T-helper 9 cell (primary cell): ENCODE measurements around the gene PTTG1.

Experiments
- DNase-seq: peaks from one replicate; pipeline ENCODE4 v3.0.0-alpha.2; 2020
- total RNA-seq, 2 donors: gene quantifications; one replicate each; lab custom pipeline; 2026; lab: John Stamatoyannopoulos, UW

The PTTG1 gene
- total RNA-seq, result 5.5 to 14.2 reads per million in 2 donors

DNA sequence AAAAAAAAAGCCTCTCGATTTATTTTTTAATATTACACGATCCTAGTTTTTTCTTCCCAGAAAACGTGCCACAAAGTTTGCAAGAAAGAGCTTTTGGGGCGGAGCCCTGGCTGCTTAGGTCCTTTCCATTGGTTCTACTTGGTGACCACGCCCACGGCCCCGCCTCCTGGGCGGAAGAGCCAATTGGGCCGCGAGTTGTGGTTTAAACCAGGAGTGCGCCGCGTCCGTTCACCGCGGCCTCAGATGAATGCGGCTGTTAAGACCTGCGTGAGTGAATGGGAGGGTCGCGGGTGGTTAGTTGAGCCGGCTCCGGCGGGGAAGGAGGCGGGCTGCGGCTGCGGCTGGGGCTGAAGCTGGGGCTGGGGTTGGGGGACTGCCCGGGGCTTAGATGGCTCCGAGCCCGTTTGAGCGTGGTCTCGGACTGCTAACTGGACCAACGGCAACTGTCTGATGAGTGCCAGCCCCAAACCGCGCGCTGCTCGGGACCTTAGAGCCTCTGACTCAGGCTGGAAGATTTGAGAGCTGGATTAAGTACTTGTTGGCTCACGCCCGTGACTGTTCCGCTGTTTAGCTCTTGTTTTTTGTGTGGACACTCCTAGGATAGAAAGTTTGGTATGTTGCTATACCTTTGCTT is at the start of gene PTTG1:
PTTG1 (plus strand) TSS at position 231 of the 634 bp plus-strand sequence. CDS start 458 bp downstream, outside the sequence.
- DNase-seq, result peak; percentile 86

DNA sequence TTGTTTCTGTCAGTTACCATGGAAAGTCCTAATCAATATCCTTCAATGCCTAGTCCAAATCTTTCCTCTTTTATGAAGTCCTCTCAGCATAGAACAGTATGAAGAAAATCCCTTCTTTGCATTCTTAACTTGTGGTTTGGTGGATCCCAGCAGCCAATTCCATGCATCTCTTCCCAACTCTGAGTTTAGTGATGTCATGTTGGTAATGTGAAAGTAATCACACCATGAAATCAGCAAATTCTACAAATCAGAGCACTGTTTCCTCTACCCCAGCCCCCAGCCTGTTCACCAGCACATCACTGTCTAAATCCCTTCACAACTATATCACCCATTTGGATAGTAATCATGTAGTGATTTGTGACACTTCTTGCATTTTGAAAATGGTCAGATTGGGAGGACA is 46.5 kb upstream of the PTTG1 start:
- DNase-seq, result no peak

DNA sequence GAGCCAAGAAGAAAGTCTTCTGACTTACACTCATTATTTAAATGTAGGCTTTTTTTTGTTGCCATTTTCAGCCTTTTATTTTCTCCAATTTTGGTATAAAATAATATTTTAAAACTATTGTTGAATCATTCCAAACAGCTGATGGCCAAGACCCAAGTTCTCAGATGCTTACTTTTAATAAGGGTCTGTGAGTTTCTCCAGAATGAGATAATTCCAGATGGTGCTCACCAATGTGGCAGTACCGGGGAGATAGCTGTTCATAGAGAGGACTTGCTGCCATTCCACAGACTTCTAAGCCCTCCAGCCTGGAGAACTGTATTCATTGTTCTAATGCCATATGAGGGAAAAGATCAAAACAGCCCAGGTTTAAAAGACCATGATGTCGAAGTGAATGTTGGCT is 46.0 kb upstream of the PTTG1 start:
- no peak for DNase-seq

DNA sequence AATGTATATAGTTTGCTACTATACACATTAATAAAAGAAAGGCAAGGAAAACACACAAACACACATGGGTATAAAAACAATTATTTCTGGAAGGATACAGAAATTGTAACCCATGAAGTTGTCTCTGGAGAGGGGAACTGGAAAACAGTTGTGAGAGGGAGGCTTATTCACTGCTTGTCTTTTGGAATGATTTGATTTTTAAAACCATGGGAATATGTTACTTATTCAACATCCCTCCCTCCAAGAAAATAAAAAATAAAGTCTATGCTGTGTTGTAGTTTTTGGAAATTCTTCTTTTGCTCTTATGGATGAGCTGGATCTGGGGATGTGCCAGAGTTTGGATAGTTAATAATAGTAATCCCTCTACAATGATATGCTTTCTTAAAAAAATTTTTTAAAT is 45.2 kb upstream of the PTTG1 start:
- no peak for DNase-seq

DNA sequence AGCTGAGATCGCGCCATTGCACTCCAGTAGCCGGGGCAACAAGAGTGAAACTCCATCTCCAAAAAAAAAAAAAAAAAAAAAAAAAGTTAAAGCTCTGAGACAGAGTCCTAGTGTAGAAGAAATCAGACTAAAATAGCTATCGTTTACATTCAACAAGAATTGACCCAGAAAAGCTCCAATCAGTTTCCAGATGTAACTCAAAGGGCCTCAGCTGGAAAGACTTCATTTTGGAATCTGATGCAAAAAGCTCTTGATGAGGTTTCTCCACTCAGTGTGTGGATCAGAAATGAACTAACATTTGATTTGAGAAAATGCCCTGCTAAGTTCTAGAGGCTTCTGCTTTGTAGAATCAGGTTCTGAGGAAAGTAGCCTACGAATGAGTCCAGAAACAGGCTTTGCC is 44.0 kb upstream of the PTTG1 start:
- no peak for DNase-seq

DNA sequence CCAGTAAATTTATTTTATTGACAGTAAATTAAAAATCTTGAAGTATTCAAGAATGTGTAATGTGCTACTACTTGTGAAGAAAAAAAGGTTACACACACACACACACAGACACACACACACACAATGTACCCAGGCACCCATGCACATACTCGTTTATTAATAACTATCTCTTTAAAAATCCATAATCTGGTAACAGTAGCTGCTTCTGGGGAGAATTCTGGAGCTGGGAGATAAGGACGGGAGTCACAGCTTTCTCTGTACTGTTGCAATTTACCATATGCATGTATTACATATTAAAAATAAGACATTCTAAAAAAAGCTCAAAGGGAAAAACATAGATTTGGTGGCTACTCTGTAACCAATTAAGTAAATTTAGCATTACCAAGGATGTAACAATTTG is 43.3 kb upstream of the PTTG1 start:
- no peak for DNase-seq

DNA sequence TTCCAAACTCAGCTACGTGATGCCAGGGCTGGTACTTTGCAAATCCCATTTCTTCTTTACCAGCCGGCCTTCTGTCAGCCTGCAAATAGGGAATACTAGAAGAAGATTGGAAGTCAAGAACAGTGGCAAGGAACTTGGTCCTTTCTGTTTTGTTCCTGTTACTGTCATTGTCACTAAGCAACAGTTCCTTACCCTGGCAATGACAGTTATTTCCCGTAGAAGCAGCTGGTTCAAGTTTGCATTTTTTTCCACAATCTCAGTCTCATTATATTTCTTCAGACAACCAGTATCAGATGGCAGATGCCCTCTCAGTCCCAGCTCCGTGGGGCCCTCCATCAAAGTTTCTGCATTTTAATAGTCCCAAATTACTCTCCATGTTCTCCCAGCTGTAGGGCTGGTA is 42.1 kb upstream of the PTTG1 start:
- no peak for DNase-seq

DNA sequence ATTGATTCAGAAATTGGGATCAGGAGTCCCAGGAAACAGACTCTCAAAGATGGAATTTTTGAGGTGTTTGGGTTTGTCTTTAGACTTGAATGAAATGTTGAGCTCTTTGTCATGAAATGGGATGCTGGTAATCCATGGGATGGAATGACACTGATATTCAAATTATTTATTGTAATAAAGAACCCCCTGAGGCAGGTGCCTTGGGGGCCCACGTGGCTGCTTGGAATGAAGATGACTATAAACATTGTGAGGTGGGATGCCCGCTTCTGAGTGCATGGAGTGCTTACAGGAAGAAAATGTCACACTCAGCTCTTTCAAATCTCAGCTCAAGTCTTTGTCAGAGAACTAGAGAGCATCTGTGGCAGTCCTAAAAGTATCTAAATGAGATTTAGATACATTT is 41.6 kb upstream of the PTTG1 start:
- no peak for DNase-seq

DNA sequence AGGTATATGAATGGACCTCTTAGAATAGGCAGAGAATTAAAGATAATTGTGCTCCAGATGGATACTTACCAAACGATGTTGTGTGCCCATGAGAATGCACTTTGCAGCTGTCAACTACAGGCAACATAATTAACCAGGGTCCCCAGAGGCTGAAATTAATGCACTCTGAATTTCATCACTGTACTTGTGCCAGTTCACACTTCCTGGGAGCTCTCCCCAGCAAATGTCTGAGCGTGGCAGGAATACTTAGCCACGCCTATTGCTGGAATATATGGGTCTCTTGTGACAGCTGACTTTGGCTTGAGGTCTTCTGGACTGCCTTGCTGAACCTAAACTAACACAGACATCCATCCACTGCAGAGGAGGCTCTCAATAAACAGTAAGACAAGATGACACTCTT is 39.3 kb upstream of the PTTG1 start:
- no peak for DNase-seq

DNA sequence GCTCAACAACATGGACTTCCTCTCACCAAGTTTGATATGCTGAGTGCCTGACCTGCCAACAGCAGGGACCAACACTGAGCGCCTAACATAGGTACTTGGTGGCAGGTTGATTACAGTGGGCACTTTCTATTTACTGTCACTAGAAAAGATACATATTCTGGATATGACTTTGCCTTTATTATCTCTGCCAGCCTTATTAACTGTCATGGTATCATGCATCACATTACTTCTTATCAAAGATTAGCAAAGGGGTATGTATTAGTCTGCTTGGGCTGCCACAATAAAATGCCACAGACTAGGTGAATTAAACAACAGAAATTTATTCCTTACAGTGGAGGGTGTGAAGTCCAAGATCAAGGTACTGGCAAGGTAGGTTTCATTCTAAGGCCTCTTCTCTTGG is 37.0 kb upstream of the PTTG1 start:
- no peak for DNase-seq

DNA sequence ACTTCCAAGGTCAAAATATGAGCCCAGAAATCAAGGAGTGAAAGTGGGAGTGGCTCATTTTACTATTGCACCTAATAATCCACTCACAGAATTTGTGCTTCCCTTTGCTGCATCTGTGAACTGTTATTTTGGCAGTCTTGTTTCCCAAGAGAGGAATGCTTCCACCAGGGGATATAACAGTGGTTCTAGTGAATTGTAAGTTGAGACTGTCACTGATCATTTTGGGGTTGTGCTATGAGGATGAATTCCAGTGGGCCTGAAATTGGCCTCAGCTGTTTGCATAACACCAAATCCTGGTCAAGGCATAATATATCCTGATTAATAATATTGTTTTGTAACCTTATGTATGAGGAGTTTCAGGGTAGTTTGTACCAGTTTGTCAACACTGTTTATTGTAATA is 36.2 kb upstream of the PTTG1 start:
- no peak for DNase-seq

DNA sequence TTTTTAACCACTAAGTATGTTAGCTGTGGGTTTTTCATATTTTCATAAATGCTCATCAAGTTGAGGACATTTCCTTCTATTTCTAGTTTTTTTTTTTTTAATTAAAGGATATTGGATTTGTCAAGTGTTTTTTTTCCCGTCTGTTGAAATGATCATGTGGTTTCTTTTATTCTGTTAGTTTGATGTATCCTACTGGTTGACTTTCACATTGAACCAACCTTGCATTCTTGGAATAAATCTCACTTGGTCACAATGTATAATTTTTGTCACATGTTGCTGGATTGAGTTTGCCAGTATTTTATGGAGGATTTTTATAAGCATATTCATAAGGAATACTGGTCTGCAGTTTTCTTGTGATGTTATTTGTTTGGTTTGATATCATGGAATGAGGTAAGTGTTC is 34.2 kb upstream of the PTTG1 start:
- no peak for DNase-seq

DNA sequence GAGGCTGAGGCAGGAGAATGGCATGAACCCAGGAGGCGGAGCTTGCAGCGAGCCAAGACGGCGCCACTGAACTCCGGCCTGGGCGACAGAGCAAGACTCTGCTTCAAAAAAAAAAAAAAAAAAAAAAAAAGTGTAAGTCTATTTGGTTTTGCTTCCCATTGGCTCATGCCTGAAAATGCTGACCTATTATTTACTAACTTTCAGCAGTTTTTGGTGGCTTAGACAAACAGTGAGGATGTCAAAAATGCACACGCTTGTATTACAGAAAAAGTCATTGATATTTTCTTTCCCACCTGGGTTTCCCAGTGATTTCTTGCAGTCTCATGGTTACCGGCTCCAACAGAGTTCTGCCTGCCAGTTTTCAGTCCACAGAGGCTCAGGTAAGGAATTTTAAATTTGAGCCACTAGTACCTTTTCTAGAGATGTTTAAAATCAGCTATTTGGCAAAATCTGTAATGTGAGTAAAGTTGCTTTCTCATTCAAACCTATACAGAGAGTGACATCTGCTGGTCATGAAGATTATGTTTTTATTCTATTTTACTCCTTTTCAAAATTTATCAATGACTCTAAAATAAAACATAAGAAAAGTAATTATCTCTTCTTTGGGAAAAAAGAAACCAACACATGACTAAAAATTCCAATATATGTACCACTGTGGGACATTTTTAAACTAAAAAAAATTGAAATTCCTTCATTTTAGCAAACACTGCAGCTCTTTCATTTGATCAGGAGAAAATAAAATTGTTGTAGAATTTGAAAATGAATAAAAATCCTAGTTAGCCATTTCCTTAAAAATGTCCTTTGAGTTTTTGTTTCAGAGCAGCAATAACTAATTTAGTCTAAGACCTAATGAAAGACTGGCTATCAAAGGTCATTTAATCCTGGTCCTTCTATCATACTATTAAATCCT is 30.6 kb upstream of the PTTG1 start:
- DNase-seq, result no peak

DNA sequence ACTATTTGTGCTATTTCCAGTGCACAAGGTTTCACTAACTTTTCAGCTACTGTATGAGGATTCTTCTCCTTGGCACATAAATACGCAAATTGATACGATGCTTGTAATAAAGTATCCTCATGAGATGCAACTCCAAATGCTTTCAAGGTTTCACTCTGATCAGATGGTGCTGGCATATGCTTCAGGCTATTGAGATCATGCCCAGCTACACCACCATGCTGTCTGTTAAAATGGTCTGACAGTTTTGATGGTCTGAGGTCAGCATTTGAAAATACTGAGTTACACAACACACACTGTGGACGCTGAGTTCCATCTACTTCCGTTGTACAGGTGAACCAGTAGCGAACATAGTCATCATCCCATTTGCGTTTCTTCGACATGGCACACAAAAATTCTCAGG is 26.5 kb upstream of the PTTG1 start:
- no peak for DNase-seq

DNA sequence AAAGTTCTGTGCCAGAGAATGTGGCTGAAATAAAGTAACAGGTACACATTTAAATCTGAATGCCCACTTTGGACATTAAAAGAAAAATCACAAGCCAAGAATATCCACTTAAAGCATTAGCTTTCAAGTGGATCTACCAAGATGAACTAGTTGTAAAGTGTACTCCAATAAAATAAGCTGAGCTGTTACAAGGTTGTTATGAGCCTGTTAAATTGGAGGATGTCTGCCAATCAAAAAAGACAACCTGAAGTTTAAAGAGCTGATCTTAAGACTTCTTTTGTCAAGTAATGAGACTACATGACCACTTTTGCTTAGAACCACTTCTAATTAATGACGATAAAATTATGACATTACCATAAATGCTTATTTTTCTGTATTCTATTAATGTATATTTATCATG is 24.2 kb upstream of the PTTG1 start:
- DNase-seq, result no peak

DNA sequence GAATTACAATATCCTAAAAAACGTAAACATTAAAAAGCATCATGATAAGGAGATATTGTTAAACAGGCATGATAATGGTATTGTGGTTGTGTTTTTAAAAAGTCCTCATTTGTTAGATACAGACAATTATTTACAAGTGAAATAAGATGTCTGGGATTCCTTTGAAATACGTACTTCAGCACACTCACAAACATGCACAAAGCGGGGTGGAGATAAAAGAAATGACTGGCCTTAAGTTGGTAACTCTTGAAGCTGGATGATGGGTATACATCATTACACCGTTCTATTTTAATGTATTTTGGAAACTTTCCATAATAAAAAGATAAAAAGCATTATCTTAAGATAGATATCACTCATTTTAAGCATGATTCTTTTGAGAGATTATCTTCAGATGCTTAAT is 22.8 kb upstream of the PTTG1 start:
- DNase-seq, result no peak

DNA sequence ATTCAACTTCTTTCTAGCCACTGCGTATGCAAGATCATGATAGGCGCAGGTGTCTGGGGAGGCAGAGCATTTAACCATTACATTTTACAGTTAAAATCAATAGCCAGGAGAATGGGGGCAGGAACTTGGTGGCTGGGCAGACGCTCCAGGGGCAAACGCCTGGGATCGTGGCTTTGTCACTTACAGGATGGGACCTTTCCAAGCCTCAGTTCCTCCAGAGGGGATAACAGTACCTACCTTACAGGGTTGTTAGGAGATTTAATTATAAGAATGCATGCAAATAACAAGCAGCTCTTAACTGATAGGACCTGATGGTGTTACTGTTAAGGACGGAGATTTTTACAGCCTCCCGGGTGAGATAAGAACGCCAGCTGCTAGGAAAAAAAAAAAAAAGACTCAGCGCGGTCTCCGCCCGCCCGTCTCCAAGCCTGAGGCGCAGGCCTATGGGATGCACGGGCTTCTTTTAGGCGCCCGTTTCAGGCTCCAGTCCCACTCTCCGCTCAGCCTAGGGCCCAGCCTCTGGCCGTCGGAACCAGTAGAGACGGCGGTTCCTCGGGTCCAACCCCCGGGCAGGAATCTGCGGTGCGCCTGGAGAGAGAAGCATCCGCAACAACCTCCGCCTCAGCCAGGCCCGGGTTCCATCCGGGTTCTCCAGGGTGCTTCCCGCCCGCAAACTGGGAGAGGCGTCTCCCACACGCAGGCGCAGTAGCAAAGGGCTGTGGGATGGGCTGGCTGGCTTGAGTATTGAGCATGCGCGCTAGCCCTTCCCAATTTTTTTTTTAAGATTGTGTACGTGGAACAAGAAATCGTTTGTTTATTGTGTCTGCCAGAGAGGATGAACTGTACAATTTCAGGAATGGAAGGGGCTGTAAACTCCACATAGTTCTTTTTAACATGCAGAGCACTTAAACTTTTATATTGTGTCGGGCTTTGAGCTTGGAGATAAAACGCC is 22.0 kb upstream of the PTTG1 start, which contains the start of gene FAM200C:
FAM200C (minus strand) TSS at position 653 of the 952 bp plus-strand sequence. CDS start 4,564 bp downstream, outside the sequence.
- peak; percentile 43 for DNase-seq

DNA sequence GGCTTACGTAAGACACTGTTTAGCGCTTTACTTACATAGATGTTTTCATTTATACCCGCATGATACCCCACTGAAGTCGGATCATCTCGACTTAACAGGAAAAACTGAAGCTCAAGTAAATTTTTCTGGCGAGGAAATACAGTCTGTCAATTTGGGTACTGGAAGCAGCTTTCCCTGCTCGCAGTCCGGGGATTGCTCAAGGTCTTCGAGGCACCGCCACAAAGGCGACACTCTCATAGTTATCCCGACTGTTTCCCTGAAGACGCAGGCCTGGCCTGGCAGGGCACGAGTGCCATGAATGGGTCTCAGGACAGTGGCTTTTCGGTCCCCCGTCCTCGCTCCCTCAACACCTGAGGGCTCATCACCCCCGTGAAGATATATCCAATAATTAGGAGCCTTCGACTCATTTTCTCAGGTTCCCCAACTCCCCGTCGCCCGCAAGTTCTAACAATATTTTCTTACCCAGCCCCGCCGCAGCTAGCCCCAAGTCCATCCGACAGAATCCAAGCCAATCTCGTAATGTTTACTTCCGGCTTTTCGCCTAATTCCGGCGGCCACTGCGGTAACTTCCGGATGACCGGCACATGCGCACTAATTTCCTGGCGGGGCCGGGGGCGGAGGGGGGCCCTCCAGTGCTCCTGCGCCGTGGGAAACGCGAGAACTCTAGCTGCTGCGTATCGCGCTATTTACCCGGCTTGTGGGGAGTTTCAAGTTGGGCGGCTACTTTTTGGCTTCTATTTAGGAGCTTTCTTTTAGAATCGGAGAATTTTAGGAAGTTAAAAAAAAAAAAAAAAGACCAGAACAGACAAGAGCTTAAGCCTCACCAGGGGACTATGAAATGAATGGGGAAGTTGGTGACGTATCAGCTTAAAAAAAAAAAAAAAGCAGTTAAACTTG is 2.8 kb upstream of the PTTG1 start, which contains the start of gene SLU7:
SLU7 (minus strand) TSS at position 521 of the 897 bp plus-strand sequence. CDS start 3,787 bp downstream, outside the sequence.
- DNase-seq, result peak; percentile 86

DNA sequence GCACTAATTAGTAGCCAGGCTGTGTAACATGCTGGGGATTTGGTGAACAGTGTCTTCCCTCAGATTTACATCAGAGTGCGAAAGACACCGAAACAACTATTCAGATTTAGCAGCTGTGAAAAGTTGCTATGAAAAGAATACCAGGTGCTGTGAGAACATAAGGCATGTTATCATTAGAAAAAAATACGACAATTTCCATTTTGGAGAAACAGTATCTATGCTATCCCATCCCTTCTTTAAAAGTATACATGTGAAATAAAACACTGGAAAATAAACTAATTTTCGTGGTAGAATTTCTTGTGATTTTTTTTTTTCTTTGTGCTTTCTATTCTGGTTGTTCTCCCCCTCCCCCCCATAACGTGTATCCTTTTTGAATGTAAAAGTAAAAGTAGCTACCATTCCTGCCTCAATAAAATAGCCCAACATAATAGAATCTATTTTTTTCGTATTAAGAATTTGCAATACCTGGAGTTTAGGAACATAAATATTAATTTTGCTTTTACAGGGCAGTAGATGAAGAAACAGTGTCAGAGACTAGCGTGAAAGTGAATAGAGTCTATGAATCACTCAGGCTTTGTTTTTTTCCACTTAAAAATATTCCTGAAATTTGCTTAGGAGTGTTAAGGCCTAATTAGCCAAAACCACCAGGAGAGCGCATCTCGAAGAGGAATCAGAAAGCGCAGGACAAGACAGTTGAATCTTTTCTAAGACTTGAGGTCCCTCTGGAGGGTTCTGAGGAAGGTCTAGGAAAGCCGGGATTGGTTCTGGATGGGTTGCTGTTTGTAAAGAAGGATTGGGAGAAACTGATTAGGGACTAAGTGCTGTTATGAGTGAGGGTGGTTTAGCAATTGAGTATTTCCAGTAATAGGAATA is 2.0 kb upstream of the PTTG1 start:
- DNase-seq, result no peak

DNA sequence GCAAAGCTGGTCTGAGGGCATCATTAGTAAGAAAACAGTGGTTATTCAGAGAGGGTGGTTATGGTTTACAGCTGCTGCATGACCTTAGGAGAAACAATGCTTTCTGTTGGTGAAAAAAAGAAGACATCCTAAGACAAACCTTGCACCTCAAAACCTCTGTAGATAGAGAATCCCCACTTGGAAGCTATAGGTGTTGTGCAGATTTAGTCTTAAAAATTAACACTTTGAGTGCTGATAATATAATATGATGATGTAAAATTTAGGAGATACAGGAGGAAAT is 1.4 kb upstream of the PTTG1 start:
- no peak for DNase-seq

DNA sequence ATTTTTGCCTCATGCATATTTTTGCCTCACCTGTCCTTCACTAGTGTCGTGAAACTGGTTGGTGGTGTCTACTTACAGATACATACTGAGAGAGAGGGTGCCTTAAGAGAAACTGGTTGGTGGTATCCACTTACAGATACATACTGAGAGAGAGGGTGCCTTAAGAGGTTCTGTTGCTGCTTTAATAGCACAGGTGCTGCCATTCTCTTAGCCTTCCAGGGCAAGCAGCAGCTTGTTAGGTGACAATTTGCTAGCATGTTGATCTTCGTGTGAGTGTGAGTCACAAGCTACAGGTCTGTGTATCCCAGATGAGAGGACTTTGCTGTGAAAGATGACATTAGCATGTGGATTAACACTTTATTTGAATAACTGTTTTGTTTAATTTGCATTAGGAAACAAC is 1.4 kb downstream of the PTTG1 start:
- no peak for DNase-seq
